ELF-1 (cell line): Measurements from ENCODE around the gene CSAG3.
"Not testable (repeated sequence)": the region's sequence is repeated elsewhere in the genome, so short reads cannot be mapped to it uniquely, and the experiment has no call there.

Experiments
- DNase-seq: peaks from one replicate; pipeline ENCODE4 v3.0.0-alpha.2; 2016; ENCODE audit warnings: low read depth, low spot score

The CSAG3 gene

GRCh38 chrX:152758918-152759317 lies at the start of gene CSAG3:
TSS of gene CSAG3 (plus strand) at chrX:152759218.
- DNase-seq = not testable (repeated sequence)

GRCh38 chrX:152713195-152713594 lies 45.8 kb upstream of the CSAG3 start:
- not testable (repeated sequence) for DNase-seq

GRCh38 chrX:152713815-152714787 lies 44.9 kb upstream of the CSAG3 start, which contains the start of gene MAGEA2B:
TSS of gene MAGEA2B (plus strand) at chrX:152714628. CDS start at chrX:152717107, 2,479 bp downstream.
- DNase-seq = not testable (repeated sequence)

- peak; percentile 28 for DNase-seq
These were observed 33.6 kb upstream of the CSAG3 start for GRCh38 chrX:152725409-152725808.

GRCh38 chrX:152733261-152733975 lies 25.6 kb upstream of the CSAG3 start, which contains the start of the genes CSAG1 and MAGEA12:
TSS of gene CSAG1 (minus strand) at chrX:152733721. CDS start at chrX:152732460, 1,261 bp downstream.
TSS of gene MAGEA12 (plus strand) at chrX:152733757. CDS start at chrX:152736162, 2,405 bp downstream.
- DNase-seq = no peak

GRCh38 chrX:152734143-152734858 lies 24.7 kb upstream of the CSAG3 start:
- not testable (repeated sequence) for DNase-seq

- no peak for DNase-seq
These were observed 23.9 kb upstream of the CSAG3 start for GRCh38 chrX:152735101-152735500.

GRCh38 chrX:152735860-152736511 lies 23.0 kb upstream of the CSAG3 start:
- DNase-seq = no peak

- not testable (repeated sequence) for DNase-seq
These were observed 22.5 kb upstream of the CSAG3 start for GRCh38 chrX:152736528-152736927.

GRCh38 chrX:152738560-152738959 lies 20.5 kb upstream of the CSAG3 start:
- DNase-seq = no peak

GRCh38 chrX:152753686-152754650 lies 5.0 kb upstream of the CSAG3 start, which contains the start of gene MAGEA2:
TSS of gene MAGEA2 (minus strand) at chrX:152753842. CDS start at chrX:152751363, 2,479 bp downstream.
- DNase-seq = not testable (repeated sequence)

- DNase-seq = not testable (repeated sequence)
These were observed 4.1 kb upstream of the CSAG3 start for GRCh38 chrX:152754871-152755270.

- not testable (repeated sequence) for DNase-seq
These were observed 526 bp downstream of the CSAG3 start for GRCh38 chrX:152759544-152759943.

GRCh38 chrX:152761582-152761981 lies 2.6 kb downstream of the CSAG3 start:
- not testable (repeated sequence) for DNase-seq

- not testable (repeated sequence) for DNase-seq
These were observed 7.5 kb downstream of the CSAG3 start for GRCh38 chrX:152766562-152766961.

- not testable (repeated sequence) for DNase-seq
These were observed 10.7 kb downstream of the CSAG3 start, which contains the start of gene MAGEA6 for GRCh38 chrX:152769549-152770289. TSS of gene MAGEA6 (minus strand) at chrX:152769689. CDS start at chrX:152767650, 2,039 bp downstream.

GRCh38 chrX:152787062-152787461 lies 28.0 kb downstream of the CSAG3 start:
- not testable (repeated sequence) for DNase-seq

GRCh38 chrX:152798945-152799344 lies 39.9 kb downstream of the CSAG3 start:
- DNase-seq = no peak

GRCh38 chrX:152806035-152806434 lies 47.0 kb downstream of the CSAG3 start:
- DNase-seq = no peak
